ENCODE measurements around the gene TMEM41B.
"Not testable (repeated sequence)": the region's sequence is repeated elsewhere in the genome, so short reads cannot be mapped to it uniquely, and the experiment has no call there.

TMEM41B gene, protein sequence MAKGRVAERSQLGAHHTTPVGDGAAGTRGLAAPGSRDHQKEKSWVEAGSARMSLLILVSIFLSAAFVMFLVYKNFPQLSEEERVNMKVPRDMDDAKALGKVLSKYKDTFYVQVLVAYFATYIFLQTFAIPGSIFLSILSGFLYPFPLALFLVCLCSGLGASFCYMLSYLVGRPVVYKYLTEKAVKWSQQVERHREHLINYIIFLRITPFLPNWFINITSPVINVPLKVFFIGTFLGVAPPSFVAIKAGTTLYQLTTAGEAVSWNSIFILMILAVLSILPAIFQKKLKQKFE

DNA sequence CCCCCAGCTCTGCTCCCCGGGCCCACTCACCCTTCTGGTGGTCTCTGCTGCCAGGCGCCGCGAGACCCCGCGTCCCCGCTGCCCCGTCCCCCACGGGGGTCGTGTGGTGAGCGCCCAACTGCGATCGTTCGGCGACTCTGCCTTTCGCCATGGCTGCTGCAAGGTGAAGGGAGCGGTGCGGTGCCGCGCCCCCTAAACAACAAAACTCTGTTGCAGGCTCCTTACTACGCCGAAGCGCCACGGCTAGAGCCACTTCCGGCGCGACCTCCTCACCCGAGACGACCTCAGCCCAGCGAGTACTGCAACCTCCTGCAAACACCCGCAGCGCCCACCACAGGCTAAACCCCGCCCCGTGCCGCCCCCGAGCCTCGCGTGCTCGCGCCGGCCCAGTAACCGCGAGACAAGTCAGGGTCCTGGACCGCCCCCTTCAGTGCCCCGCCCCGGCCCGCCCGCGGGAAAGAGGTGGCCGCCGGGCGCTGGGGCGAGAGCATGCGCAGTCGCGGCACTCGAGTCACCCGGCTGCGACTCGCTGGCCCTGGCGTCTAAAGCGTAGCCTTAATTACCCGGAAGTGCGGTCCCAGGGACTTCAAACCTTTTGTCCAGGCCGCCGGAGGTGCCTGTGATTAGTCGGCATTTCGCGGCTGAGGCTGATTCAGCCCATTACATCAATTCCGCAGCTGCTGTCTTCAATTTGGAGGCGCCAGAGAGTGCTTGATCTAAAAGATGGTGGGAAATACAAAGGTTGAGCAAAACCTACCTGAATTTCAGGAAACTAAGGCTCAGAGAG is at the start of gene TMEM41B:
TSS of gene TMEM41B (minus strand) at position 303 of the 787 bp plus-strand sequence. CDS start at position 151, 152 bp downstream.
- peak; percentile 99 for DNase-seq

DNA sequence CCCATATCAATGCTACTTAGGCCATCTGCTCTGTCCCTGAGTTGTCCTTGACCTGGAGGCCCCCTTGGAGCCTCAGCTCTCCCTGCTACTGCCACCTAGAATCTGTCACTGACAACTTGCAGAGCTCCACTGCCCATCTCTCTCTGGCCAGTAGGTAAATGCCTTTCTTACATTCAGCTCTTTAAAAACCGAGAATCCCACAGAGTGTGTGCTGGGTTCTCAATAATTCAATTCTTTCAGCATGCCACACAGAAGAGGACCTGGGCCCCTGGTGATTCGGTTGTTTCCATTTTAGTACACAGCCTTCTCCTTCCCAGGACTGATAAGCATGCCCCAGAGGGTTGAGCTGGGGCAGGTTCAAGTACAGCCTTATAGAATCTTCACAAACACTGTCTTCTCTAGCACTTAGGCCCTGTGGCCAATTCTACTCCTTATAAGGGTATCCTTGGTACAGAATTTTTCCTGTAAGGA is 48.0 kb upstream of the TMEM41B start:
- DNase-seq, result no peak

DNA sequence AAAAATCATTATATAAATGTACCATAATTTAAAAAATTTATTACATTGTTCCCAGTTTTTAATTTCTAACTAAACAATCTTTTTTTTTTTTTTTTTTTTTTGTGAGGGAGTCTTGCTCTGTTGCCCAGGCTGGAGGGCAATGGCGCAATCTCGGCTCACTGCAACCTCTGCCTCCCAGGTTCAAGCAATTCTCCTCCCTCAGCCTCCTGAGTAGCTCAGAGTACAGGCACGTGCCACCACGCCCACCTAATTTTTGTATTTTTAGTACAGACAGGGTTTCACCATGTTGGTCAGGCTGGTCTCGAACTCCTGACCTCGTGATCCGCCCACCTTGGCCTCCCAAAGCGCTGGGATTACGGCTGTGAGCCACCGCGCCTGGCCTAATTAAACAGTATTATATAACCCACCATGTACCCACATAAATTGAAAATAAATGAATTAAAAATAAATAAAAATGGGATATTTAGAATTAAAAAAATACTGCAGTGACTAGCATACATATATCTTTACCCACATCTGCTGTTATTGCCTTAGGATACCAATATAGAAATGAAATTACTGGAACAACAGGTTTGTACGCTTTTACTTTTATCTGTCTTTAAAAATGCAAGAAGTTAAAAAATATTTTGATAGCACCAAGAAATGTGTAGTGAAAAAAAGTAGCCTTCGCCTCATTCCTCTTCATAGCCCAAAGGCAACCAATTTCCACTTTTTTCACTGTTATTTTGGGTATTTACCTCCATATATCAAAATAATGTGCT is 46.6 kb upstream of the TMEM41B start:
- not testable (repeated sequence) for DNase-seq

DNA sequence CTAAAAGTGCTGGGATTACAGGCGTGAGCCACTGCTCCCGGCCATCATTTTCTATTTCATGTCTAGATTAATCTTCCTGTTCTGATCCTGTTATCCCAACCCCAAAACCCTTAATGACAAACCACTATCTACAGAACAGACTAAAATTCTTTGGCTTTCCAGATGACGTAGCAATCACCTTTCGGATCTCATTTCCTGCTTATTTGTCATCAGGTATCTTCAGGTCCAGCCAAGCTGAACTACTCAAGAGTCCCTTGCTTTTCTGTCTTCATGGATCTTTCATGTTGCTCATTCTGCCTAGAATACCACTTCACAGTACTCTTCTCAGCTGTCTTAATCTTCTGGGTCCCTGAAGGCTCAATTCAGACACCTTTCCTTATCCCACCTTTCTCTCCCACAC is 42.6 kb upstream of the TMEM41B start:
- no peak for DNase-seq

DNA sequence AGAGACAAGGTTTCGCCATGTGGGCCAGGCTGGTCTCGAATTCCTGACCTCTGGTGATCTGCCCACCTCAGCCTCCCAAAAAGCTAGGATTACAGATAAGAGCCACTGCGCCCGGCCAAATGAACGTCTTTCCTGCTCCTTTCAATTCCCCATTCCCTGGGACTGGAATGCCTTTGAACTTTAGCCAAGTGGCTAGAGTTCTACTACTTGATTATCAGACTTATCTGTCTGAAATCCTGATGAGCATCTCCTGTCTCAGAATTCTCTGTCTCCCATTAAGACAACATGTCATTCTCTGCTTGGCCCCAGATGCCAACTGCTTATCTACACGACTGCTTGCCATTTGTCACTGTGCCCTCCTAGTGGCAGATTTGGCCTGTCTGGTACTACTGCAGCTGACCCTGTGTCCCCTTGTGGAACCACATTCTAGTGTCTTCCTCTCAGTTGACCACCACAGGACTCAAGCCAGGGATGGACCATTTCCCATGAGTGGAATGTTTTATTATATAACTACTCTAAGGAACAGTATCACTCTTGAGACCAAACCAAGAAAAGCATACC is 37.0 kb upstream of the TMEM41B start:
- no peak for DNase-seq

DNA sequence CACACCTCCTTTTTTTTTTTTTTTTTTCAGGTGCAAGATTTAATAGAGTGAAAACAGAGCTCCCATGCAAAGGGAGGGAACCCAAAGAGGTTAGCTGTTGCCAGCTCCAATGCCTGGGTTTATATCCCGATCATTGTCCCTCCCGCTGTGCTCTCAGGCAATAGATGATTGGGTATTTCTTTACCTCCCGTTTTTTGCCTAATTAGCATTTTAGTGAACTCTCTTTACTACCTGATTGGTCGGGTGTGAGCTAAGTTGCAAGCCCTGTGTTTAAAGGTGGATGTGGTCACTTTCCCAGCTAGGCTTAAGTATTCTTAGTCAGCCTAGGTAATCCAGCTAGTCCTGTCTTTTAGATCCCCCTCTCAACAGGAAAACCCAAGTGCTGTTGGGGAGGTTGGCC is 33.4 kb upstream of the TMEM41B start:
- not testable (repeated sequence) for DNase-seq

DNA sequence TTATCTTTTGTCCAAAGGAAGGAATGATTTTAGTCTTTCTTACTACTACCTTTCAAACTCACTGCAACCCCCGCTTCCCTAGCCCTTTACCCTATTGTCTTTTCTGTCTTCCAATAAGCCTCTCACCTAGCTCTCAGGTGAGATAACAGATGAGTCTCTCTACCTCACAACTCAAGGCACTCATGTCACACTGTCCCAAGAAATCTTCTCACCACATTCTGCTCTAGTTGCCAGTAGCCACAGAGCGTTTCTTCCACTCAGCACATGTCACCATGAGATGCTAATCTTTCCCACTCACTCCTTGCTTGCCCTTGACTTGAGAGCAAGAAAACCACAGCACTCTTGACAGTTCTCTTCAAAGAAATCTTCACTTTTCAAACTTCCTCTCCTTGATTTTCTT is 32.7 kb upstream of the TMEM41B start:
- DNase-seq, result no peak

DNA sequence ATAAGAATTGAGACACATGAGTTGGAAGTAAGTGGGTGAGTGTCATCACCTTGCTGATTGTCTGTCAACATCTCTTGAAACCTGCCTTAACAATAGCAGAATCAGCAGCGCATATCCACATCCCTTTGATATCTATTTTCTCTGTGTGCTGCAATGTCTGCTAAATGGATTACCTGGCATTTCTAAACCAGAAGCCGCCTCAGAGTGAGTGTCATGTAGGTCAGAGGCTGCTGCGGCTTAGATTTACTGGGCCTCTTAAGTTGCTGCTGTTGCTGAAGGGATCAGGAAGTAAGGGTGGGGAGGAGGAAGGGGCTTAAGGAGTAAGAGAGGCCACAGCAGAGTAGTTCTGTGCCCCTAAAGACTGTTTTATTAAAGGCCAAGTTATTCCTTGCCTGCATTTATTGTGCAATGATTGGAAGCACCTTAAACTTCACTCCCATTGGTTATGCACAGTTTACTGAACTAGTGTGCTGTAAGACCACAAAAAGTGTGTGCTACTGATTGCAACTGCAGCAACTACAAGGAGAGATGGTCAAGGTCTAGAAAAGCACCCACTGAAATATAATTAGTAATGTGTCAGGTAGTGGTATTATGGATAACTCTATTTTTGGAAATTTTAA is 29.8 kb upstream of the TMEM41B start:
- no peak for DNase-seq

DNA sequence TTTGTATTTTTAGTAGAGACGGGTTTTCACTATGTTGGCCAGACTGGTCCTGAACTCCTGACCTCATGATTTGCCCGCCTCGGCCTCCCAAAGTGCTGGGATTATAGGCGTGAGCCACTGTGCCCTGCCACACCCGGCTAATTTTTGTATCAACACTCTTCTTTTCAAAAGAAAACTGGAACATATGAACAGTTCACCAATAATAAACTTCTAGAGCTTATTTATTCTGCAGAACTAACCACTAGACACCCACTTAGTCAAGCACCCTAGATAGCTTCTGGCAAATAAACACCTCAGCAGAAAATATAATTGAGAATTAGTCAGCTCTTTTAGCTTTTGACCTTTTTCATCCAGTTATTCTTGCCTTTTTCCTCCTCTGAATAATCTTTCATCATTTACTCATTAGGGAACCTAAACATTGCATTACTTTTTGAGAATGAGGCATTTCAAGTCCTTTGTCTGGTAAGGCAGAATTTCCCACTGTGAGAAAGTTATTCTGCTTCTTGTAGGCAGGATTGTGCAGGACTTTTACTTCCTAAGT is 27.3 kb upstream of the TMEM41B start:
- DNase-seq, result no peak

DNA sequence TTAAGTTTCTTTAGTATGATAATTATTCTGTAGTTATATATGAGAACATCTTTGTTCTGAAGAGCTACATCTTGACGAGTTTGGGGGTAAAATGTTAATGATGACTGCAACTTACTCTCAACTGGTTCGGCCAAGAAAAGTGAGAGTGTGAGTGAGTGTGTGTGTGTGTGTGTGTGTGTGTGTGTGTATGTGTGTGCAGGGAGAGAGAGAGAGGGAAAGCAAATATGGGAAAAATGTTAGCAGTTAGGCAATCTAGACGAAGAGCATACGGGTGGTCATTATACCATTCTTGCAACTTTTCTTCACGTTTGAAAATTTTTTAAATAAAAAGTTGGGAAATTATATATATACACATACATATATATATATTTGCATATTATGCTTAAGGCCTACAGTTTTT is 18.3 kb upstream of the TMEM41B start:
- no peak for DNase-seq

DNA sequence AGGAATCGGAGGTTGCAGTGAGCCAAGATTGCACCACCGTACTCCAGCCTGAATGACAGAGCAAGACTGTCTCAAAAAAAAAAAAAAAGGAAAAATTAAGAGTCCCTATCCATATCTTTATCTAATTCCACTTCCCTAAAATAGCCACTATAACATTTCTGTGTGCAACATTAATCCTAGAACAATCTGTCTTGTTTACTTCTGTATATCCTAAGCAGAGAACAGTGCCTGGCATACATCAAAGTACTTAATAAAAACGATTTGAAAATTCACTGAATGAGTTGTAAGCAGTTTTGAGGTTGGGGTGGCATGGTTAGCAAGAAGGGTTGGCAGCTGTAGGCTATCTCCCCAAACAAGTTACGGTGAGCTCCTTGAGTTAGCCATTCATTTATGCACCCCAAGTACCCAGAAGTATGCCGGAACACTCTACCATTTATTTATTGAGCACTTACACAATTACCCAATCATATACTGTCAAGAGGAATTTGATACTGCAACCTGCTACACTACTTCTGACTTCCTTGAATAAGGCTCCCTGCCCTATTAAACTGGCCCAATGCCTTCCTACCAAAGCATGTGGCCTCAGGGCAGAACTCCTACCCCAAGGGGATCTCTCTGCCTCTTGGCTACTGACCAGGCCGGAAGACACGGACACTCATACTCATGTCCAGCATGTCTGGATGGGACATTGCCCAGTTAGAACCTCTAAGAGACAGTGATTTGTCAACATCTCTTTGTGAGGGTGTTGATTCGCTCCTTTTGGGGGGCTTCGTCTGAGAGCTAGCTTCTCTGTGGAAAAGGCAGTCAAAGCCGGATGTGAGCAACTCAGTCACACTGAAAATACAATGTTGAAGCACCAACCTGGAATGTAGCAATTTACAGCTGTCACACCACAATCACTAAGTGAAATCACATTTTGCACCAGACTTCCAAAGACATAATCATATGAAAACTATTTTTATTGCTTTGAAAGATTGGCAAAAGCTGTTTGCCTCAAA is 16.3 kb upstream of the TMEM41B start:
- DNase-seq, result no peak

DNA sequence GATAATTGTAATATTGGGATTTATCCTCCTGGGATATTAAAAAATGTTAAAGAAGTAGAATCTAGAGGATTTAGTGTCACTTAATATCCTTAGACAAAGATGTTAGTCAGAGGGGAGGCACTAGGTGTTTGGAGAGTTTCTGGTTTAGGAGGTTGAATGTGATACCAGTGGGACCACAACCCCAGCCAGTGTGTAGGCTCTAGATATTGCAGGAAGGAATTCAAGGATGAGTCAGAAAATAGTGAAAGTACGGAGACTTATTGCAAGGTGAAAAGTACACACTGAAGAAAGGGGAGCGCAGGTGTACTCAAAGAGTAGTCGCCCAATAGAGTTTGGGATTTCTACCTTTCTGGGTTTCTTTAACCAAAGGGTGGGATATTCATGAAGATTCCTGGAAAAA is 5.7 kb upstream of the TMEM41B start:
- DNase-seq, result no peak

DNA sequence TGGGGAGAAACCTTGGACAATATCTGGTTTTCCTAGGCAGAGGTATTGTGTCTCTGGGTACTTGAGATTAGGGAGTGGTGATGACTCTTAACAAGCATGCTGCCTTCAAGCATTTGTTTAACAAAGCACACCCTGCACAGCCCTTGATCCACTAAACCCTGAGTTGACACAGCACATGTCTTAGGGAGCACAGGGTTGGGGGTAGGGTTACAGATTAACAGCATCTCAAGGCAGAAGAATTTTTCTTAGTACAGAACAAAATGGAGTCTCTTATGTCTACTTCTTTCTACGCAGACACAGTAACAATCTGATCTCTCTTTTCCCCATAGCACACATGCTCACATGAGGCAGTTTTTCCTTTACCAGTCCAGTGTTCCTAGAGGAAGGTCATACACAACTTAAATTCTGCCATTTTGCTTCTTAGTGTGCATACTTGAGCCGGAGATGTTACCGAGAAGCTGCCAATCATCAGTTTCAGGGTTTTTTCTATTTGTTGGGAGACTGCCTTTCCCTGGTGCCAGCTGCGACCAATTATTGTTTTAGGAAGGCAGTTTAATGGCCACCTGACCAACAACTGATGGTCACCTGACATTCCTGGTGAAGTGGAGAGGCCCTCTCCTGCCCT is 5.1 kb upstream of the TMEM41B start:
- DNase-seq, result not testable (repeated sequence)

DNA sequence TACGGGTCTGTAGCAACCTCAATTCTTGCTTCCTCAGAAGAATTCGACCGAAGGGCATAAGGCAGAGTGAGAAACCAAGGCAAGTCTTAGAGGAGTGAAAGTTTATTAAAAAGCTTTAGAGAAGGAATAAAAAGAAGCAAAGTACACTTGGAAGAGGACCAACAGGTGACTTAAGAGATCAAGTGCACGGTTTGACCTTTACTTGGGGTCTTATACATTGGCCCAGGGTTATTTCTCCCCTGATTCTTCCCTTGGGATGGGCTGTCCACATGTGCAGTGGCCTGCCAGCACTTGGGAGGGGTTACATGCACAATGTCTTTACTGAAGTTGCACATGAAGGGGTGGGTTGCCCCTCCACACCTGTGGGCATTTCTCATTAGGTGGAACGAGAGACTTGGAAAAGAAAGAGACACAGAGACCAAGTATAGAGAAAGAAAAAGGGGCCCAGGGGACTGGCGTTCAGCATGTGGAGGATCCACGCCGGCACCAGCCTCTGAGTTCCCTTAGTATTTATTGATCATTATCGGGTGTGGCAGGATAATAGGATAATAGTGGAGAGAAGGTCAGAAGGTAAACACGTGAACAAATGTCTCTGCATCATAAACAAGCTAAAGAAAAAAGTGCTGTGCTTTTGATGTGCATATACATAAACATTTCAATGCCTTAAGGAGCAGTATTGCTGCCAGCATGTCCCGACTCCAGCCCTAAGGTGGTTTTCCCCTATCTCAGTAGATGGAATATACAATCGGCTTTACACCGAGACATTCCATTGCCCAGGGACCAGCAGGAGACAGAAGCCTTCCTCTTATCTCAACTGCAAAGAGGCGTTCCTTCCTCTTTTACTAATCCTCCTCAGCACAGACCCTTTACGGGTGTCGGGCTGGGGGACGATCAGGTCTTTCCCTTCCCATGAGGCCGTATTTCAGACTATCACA is 4.3 kb upstream of the TMEM41B start:
- not testable (repeated sequence) for DNase-seq

DNA sequence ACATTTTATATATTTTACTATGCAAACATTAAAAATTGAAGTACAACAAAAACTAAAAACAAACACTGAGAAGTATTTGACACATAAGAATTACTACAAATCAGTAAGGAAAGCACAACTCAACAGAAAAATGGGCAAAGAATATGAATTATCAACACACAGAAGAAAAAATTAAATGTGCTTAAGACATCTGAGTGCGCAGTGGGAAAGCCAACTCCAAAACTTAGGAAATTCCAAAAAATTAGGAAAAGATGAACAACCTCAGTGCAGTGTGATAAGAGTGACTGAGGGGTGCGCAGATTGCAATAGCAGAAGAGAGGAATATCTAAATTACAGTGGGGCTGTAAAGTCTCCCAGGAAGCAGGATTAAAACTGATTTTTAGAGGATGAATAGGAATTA is 1.9 kb upstream of the TMEM41B start:
- DNase-seq, result no peak

DNA sequence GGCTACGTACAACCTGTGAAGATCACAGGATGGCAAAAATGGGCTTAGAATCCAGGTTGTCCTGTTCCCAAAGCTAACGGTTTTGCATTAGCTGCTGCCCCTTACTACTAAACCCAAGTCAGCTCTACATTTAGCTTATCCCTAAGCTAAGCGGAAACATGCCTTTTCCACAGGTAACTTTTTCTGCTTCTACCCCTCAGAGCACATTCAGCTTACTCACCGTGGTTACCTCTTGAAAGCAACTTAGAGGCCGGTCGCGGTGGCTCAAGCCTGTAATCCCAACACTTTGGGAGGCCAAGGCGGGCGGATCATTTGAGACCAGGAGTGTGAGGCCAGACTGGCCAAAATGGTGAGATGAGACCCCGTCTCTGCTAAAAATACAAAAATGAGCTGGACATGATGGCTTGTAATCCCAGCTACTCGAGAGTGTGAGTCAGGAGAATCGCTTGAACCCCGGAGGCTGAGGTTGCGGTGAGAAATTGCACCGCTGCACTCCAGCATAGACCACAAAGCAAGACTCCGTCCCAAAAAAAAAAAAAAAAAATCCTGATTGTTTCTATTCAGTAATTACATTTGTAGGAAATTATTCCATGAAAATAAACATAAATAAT is 790 bp upstream of the TMEM41B start:
- DNase-seq, result peak; percentile 27

DNA sequence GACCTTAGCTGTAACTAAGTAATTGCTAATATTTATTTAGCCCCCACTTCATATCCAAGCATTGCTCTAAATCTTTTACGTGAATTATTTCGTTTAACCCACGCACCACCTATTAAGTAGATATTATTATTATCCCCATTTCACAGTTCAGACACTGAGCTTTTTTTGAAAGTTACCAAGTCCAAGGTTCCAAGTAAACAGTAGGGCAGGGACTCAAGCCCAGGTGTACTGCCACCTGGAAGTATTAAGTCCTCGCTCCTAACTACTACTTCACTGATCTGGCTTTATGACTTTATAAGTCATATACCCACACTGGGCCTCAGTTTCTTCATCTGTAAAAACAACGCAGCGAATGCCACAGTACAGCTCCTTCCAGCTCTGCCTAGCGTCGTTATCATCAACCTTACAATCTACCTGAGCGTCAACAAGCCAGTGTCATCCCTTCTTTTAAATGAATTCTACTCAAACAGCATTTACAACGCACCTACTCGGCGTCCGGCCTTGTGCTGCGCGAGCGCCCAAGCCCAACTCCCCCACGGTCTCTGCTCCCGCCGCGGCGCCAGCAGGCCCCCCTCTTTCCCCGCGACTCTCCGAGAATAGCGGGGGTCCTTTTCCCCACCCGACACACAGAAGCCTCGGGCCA is 624 bp downstream of the TMEM41B start:
- no peak for DNase-seq

DNA sequence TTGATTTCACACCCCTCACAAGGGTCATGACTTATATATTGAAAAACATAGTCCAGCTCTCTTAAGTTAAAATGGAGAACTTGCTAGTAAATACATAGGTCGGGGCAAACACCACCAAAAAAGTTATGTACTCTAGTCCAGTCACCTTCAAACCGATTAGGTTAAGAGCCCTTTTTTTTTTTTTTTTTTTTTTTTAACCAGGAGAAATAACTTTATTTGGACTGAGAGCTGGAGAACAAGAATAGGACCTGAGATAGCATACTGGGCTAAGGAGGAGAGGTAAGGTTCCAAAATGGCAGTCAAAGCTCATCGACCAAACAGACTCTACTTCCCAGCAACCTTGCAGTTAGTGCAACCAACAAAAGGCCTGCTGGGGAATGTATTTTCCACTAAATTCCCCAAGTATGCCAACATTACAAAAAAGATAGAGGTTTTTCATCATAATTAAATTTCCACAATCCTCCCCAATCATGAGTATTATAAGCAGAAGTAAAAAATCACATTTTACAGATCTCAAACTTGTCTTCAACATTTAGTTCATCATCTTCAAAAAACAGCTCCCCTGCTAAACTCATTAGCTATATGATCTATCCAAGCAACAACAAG is 3.8 kb downstream of the TMEM41B start:
- no peak for DNase-seq

Measured in femur (tissue), 1 donor.